LNCaP clone FGC (cell line): ENCODE measurements around the gene CHFR.

Experiments
- DNase-seq: peaks from one replicate; pipeline ENCODE4 v3.0.0-alpha.2; 2011; ENCODE audit warnings: low read depth
- H3K4me3 ChIP-seq: 2 replicates; pipeline ENCODE4 v1.5.1; 2011; ENCODE audit warnings: mild to moderate bottlenecking, low read depth, low read length, control low read depth
- TF ChIP-seq, protein P1 (sequence below): IDR thresholded peaks from 2 replicates; pipeline ENCODE4 v1.5.1; 2012; ENCODE audit warnings: mild to moderate bottlenecking; ENCODE audit not compliant: control insufficient read depth, insufficient read depth; ENCODE audit errors: extremely low read depth

The CHFR gene

DNA sequence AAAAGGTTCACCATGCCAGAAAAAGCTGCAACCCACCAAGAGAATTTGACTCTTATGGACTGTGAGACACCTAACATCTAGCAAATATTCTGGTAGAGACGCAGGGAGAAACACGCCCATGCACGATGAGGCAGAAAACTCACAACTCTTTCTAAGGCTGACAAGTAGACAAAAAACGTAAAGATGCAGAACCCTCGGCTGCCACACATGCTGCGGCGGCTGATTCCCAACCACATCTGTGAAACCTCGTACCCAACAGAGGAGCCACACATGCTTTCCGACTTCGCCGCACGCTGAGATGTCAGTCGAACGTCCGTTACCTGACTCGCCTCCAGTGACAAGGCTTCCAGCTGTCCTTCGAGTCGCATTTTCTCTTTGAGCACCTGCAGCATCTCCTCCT, 80.5 kb downstream of the CHFR start:
- no peak overlapping the region for H3K4me3 ChIP-seq
- DNase-seq, result no peak
- TF ChIP-seq, protein P1, sequence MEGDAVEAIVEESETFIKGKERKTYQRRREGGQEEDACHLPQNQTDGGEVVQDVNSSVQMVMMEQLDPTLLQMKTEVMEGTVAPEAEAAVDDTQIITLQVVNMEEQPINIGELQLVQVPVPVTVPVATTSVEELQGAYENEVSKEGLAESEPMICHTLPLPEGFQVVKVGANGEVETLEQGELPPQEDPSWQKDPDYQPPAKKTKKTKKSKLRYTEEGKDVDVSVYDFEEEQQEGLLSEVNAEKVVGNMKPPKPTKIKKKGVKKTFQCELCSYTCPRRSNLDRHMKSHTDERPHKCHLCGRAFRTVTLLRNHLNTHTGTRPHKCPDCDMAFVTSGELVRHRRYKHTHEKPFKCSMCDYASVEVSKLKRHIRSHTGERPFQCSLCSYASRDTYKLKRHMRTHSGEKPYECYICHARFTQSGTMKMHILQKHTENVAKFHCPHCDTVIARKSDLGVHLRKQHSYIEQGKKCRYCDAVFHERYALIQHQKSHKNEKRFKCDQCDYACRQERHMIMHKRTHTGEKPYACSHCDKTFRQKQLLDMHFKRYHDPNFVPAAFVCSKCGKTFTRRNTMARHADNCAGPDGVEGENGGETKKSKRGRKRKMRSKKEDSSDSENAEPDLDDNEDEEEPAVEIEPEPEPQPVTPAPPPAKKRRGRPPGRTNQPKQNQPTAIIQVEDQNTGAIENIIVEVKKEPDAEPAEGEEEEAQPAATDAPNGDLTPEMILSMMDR, result no peak

DNA sequence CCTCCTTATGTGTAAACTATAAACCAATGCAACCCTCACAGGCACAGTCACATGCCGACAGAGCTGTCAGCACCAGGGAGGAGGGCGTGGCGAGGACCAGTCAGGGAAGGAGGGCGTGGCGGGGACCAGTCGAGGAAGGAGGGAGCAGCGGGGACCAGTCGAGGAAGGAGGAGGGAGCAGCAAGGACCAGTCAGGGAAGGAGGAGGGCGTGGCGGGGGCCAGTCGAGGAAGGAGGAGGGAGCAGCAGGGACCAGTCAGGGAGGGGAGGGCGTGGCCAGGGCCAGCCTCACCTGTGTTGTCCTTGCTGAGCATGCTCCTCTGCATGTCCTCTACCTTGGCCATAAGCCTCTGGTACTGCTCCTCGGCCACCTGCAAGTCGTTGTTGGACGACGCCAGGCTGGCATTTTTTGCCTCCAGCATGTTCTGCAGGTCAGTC, 83.0 kb downstream of the CHFR start:
- no peak for DNase-seq
- no peak overlapping the region for H3K4me3 ChIP-seq
- TF ChIP-seq, protein P1, result no peak

DNA sequence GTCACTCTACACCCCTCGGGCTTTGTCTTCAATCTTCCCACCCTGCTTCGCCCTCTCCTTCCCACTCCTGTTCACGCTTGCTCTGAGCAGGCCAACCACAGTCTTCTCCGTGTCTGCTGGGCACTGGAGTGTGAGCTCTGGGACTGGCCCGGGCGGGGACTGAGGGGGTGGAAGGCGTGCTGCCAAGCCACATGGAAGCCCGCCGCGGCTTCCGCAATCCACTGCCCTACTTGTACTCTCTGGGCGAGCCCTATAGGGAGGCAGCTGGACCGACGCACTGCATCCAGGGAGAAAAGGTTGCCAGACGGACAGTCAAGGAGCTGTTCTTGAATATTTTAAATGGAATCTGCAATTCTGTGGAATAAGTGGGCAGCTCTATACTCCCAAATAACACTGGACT, 83.5 kb downstream of the CHFR start:
- H3K4me3 ChIP-seq, result no peak overlapping the region
- TF ChIP-seq, protein P1, result no peak

DNA sequence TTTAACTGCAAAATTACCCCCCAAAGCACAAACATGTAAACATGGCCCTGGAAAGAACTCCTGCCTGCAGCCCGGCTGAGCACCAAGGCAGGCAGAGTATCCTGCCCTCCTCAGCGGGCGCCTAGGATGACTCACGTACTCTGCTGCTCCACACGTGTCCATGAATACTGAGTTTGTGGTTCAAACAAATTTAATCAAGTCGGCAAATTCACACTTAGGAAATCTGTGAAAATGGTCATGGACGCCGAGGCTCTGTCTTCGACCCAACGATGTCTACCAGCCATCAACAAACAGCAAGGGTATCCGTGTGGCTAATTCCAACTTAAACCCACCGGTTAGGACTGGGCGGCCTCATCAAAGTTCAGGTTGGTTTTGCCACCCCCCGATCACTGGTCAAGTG, 84.3 kb downstream of the CHFR start:
- no peak overlapping the region for H3K4me3 ChIP-seq
- TF ChIP-seq, protein P1, result no peak
- DNase-seq, result no peak

More for the DNA sequence above, 83.5 kb downstream of the CHFR start:
- DNase-seq, result no peak

DNA sequence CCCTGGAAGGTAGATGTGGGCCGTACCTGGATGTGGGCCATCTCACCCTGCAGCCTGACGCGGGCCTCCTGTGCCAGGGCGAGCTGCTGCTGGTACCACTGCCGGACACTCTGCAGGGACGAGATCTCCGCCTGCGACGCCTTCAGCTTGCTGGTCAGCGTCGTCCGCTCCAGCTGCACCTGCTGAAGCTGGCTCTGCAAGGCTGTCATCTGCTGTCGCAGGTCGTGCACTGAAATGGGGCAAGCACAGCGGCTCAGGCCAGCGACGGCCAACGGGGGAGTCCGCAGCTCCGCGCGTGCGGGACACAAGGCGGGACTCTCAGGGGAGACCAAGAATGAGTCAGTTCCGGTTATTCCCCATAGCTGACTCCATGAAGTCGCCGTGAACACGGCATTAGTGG, 85.7 kb downstream of the CHFR start:
- no peak overlapping the region for H3K4me3 ChIP-seq
- TF ChIP-seq, protein P1, result no peak
- DNase-seq, result no peak

DNA sequence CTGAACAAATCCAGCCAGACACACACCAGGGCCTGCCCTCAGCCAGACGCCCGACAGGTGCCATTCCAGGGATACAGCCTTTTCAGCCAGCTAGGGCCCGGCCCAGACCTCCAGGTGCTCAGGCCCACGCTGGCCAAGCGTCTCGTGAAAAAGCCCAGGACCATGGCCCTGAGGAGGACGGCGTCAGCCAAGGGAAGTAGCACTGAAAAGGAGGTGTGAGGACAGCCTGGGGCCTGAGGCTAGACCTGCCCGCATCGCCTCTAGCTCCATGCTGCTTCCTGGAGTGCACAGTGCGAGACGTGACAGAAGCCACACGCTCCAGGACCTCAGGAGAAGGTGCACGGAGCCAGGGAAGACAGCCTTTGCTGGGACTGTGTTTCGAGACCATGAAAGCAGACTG, 88.6 kb downstream of the CHFR start:
- no peak for DNase-seq
- H3K4me3 ChIP-seq, result no peak overlapping the region
- TF ChIP-seq, protein P1, result no peak

DNA sequence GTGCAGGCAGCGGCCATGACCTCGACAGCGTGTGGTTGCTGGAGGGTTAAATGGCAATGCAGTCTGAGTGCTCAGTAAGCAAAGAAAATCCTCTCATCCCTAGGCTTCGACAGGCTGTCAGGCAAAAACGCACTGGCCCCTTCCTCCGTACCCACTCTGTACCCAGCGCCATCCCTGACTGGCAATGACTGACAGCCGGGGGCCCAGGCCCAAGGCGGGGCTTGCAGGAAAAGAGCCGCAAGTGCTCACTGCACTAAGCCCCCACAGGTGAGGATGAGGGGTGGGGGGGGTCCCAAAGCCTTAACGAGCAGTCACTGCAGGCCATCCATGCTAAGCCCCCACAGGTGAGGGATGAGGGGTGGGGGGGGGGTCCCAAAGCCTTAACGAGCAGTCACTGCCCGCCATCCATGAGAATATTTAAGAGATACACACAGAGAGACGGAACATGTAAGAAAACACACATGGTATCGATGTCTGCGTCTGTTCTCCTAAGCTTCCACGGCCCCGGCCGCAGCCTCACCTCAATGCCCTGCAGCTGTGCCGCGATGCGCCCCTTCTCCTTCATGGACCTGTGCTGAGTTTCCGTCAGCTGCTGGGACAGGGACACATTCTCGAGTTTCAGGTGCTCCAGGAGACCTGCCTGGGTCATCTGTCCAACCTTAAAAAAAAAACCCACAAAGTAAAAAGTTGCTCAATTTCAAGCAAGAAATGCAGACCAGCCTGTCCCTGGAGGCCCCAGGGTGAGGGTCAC, 89.4 kb downstream of the CHFR start:
- TF ChIP-seq, protein P1, result no peak
- no peak for DNase-seq
- no peak overlapping the region for H3K4me3 ChIP-seq
